NCI-H524 (cell line): ENCODE data around the gene EPHA10.
A peak's percentile ranks its signal among the peaks of the same experiment; 100 is the strongest.

Experiments
- DNase-seq, 2 experiments: peaks; one replicate each; lab custom pipeline; 2025; lab: John Stamatoyannopoulos, UW

EPHA10 gene

DNA sequence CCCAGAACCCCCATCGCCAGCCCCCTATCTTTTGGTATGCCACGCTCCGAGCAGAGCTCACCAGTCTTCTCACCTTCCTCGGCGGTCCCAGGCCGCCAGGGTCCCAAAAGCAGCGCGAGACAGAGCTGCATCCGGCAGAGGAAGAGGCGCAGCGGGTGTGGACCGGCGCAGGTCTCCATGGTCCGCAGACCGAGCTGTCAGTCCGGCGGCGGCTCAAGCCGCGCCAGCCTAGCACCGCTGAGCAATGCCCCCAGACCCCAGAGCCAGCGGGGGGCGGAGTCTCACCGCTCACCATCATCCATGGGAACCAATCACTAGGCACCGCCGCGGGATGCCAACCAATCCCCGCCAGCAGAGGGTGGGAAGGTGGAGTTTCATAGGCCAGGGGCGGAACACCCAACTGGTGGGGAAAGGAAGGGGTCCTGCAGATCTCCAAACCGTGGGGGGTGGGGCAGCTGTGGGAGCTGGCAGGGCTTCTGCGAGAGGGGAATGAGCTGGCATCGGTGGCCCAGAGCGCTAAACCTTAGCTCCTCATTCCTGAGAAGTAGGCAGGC, at the start of gene EPHA10:
Gene EPHA10 (minus strand): TSS at position 233 of the 554 bp plus-strand sequence. CDS start 54 bp downstream, at position 179.
- DNase-seq: peak; percentile 85 to 89

DNA sequence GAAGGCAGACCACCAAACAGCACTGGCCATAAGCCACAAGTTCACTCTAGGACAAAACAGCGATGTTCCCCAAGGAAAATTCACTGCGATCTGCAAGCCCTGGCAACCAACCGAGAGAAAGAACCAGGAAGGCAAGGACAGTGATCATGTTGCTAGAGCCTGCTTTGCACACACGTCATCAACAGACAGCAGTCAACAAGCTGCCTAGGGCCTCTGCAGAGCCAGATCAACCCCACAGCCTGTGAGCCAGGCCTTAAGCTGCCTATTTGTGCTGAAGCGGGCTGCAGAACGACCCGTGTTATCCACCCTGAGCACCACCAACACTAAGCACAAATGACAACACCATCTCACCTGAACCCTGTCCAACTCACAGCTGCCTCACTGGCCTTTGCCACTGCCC, 49.3 kb upstream of the EPHA10 start:
- no peak for DNase-seq

DNA sequence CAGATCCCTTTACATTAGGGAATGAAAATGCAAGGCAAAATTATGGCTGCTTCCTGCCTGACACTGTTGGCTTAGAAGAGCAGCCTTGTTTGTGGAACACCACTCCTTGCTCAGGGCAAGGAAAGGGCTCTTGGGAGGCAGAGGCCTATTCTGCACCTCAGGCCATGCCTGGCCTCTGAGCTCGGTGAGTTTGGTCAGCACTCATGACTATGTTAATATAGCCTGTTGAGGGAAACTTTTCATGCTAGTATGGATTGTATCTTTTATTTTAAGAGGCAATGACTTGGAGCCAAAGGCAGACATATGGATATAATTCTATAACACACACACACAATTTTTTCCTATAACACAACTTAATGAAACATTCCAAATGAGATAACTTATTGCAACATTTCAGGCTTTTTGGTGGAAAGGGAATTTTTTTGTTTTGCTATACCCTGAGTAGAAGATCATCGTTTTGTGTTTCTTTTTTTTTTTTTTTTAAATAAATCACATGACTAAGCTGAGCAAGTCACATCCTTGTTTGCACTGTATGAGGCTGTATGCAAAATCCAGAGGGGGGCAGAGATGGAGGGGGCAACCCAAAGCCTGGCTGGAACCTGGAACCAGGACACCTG, 48.7 kb upstream of the EPHA10 start:
- DNase-seq: no peak

DNA sequence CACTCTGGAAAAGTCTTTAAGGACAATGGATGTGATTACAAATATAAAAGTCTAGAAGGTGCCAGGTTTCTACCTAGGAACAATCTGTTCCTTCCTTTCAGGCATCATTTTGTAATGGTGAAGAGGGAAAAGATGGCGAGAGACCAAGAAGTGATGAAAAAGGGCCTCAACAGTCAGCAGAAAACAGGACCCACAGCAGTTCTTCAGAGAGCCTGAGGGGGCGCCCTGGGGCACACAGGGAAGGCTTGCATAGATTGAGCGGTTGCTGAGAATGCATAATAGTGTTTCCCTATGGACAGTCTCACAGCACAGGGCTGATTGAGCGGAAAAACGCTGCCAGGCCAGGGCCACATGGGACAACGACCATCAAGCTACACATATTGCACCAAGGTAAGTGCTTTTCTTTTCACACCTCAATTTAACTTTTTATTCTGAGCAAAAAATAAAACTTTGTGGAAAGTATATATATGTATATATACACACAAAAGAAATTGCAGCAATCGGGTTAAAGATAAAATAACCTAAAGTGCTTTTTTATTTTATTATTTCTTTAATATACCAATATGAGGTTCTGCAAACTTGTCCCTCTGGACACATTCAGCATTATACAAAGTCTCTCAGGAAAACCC, 46.2 kb upstream of the EPHA10 start:
- peak; percentile 49 to 70 for DNase-seq

DNA sequence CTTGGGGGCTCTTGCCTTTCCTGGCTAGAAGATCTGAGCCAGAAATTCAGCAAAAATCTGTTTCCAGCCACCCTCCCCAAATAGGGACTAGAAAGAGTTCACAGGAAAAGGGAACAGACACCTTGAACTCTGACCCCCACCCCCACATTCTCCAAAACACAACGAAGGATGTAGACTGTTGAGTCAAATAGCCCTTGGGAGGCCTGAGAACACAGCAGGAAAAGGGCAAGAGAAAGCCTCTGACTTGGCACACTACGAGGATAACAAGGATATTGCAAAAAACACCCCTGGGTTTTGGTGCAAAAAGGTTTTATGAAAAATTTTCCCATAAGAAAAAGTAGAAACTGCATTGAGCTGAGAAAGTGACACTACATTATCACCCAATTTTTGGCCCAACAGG, 45.0 kb upstream of the EPHA10 start:
- DNase-seq: no peak

DNA sequence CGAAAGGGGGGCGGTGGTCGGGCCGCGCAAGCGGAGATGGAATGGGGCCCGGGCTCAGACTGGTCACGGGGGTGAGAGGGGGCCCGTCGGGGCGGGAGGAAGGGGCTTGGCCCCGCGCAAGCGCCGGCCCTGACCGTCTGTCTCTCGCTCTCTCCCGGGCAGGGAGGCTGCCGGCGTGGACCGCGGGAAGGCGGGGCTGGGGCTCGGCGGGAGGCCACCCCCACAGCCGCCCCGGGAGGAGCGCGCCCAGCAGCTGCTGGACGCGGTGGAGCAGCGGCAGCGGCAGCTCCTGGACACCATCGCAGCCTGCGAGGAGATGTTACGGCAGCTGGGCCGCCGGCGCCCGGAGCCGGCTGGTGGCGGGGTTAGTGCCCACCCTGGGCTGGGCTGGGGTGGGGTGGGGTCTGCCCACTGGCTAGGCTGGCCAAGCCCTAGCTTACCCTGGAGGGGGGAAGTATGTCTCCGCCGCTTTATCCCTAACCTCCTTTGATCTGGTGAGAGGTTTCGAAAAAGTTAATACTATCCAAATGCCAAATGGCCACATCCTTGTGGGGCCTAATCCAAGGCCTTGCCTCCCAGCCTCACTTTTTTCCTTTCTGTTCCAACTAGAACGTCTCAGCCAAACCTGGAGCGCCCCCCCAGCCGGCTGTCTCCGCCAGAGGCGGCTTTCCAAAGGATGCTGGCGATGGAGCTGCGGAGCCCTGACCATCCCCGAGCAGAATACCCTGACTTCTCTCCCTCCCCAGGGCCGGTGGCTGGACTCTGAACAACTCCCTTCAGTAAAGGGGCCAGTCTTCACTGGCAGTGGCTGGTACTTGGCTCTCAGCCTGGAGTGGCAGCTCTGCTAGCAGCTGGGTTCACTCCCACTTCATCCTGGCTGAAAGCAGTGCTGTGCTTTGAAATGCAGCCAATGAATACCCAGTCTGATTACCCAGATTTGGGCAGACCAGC, 43.7 kb upstream of the EPHA10 start:
- peak; percentile 67 to 70 for DNase-seq

DNA sequence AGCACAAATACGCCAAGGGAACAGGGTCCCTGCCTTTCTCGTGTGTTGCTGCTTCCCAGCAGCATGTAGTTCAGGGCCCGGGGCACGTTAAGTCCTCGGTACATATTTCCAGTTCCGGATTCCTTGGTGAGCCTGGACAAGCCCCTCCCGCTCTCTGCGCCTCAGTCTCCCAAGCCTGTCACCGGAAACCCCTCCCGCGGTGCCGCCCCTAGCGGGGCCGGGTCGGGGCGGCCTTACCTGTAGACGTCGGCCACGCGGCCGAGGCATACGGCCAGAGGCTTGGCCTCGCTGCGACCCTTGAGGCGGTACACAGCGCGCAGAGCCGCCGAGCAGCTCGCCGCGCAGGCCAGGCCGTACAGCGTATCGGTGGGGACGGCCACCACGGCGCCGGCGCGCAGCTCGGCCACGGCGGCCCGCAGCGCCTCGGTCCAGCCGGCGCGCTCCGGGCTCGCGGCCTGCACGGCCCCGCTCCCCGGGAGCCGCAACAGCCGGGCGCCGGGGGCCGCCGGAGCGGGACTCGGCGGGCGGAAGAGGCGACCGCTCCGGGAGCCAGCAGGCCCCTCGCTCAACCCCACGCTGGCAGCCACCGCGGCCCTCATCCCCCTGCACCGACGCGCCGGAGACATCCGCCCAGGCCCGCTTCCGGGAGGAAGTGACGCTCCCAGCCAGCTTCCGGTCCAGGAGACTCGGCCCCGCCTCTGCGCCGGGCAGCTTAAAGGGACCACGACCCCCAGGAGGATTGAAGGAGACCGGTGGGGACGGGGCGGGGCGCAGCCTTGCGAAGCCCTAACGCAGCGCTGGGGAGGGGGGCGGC, 42.8 kb upstream of the EPHA10 start, which contains the start of the genes C1orf122 and YRDC:
Gene C1orf122 (plus strand): TSS at position 236 of the 814 bp plus-strand sequence. CDS start 615 bp downstream, outside the sequence.
Gene YRDC (minus strand): TSS at position 654 of the 814 bp plus-strand sequence. CDS start 28 bp downstream, at position 626.
- DNase-seq: peak; percentile 82 to 89

DNA sequence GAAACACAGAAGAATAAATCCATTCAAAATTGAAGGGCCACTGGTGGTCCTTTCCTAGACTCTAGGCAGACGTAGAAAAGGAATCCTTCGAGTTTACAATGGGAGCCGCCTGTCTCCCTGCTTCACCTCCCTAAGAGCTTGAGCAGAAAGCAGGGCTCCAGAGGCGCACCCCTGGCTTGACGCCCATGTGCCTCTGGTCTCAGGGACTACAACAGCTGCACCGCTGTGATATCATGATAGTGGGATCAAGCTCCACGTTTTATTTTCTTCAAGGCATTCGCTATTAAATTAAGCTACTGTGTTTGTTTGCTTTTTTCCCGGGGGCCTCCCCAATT, 42.3 kb upstream of the EPHA10 start:
- no peak for DNase-seq

DNA sequence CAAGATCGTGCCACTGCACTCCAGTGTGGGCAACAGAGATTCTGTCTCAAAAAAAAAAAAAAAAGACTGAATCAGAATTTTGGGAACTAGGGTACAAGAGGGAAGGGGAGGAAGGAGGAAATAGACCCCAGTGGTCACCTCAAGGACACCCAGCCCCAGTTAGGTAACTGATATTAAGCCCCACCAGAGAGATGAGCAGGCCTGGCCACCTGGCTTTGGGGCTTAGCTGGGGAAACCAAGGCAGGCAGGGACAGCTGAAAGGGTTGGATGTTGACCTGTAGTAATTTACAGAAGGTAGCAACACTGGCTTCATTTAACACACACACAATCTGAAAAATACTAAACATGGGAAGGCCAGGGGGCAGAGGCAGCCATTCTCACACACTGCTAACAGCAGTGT, 37.5 kb upstream of the EPHA10 start:
- DNase-seq: no peak

DNA sequence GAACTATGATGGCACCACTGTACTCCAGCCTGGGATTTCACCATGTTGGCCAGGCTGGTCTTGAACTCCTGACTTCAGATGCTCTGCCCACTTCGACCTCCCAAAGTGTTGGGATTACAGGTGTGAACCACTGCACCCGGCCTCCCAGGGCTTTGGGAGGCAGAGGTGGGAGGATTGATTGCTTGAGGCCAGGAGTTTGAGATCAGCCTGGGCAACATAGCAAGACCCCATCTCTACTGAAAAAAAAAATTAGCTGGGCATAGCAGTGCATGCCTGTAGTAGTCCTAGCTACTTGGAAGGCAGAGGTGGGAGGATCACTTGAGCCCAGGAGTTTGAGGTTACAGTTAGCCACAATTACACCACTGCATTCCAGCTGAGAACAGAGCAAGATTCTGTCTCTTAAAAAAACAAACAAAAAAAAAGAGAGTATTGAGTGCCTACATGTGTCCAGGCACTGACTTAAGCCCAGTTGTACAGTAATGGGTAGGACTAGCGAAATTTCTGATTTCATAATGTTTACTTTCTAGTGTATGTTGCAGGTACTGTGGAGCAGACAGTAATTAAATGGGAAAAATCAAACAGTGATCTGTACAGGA, 32.9 kb upstream of the EPHA10 start:
- no peak for DNase-seq

DNA sequence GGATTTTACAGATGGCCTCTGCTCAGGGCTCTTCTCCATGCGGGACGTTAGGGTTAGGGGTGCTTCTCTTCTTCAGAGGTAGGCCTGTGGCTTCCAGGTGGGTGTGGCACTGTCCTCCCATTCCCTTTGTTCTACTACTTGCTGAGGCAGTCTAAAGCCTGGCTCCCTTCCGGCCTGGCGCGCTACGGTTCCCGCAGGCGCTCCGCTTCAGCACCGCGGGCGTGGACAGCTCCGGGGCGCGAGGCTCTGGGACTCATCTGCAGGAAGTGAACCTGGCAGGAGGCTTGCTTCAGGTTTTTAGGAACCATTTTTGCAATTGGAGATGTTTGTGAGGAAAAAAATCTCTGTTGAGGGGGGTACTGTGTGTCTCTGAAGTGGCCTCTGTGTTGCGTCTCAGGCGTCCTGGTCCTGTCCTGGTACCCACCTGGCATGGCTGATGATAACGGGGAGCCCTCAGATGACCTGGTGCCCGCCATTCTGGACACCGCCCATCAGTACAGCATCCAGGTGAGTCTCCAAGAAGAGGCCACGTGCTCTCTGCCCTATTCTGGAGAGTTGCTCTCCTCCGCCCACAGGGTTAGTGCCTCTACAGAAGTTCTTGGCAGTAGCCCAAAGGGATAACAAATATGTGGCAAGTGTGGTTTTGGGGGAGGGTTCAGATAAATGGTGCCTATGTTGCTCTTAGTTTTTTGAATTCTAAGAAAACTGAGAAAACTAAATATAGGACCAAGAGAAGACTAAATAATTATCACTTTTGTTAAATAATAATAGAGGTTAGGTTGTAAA, 30.6 kb upstream of the EPHA10 start:
- DNase-seq: no peak

DNA sequence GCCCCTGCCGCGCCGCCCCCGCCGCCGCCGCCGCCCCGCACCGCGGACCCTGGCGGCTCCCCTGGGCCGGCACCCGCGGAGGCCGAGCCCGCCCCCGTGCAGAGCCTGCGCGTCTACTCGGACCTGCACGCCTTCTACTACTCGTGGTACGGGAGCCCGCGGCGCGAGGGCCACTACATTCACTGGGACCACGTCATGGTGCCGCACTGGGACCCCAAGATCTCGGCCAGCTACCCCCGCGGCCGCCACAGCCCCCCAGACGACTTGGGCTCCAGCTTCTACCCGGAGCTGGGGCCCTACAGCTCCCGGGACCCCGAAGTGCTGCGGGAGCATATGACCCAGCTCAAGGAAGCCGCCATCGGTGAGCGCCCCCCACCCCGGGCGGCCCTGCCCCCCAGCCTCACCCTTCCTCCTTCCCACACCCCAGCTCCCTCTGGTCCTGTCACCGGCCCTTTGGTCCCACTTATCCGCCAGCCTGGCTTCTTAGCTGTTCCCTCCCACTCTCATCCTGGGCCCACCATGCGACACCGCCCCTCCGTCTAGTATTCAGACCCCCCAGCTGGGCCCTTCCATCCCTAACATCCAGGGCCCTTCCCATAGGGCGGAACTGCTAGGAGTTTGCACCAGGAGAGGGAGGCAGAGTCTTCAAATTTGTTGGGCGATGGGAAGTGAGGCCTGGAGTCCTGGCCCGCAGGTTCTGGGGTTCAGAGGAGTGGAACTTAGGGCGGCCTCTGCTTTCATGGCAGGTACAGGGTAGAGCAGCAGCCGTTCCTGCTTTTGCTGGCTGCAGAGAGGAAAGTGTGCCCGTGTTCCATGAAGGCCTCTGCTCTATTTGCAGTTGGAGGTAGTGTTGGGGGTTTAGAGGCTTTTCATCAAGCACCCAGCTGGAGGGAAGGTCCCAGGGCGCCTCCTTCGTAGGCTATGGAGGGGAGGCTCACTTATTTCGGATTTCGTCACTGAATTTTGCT, 29.7 kb upstream of the EPHA10 start:
- DNase-seq: peak in 1 of 2 experiments; percentile 50

DNA sequence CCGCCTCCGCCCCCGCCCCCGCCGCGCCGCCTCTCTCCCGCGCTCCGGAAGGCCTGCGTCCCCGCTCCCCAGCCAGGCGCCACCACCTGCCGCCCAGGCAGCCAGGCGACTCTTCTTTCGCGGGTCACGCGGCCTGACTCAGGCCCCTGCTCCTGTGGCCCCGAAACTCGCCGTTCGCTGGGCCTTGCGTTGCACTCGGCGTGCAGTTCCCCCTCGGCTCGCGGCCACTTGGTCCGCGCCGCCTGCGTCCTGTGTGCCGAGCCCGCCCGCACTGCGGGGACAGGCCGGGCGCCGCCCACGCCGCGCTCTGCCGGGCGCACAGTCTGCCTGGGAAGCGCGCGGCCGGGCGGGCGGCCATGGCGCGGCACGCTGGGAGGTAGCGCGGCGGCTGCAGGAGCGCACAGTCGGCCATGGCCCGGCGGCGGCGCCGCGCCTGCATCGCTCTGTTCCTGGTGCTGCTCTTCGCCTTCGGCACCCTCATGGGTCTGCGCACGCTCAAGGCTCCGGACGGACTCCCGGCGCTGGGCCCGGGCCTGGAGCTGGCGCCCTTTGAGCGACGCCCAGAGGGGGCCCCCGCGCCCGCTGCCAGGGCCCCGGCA, 29.0 kb upstream of the EPHA10 start, which contains the start of gene MANEAL:
Gene MANEAL (plus strand): TSS at position 75 of the 599 bp plus-strand sequence. CDS start 336 bp downstream, at position 411.
- peak in 1 of 2 experiments; percentile 57 for DNase-seq

DNA sequence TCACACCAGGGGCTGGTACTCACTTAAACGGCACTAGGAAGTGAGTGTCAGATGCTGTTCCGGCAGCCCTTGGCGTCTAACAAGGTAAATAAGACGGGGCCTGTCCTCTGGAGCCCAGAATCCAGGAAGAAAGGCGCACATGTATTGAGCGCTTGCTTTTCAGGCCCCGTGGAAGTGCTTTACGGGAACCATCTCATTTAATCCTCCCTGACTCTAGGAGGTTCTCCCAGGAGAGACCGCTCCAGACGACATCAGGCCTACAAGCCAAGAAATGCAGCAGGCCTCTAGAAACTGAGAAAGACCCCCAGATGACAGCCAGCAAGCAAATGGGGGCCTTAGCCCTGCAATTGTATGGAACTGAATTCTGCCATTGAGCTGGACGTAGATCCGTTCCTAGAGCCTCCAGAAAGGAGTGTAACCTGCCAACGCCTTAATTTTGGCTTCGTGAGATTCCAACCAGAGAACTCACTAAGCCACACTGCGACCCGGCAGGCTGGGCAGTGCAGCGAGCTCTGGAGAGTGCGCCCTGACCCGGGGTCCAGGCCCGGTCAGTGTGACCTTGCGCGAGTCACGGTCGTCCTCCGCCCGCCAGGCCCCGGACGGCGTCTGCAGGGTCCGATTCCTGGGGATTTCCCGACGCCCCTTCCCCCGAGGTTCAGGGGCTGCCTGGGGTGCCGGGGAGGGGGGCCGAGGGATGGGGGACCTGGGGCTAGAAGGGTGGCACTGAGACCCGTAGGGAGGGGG, 28.2 kb upstream of the EPHA10 start:
- no peak for DNase-seq

DNA sequence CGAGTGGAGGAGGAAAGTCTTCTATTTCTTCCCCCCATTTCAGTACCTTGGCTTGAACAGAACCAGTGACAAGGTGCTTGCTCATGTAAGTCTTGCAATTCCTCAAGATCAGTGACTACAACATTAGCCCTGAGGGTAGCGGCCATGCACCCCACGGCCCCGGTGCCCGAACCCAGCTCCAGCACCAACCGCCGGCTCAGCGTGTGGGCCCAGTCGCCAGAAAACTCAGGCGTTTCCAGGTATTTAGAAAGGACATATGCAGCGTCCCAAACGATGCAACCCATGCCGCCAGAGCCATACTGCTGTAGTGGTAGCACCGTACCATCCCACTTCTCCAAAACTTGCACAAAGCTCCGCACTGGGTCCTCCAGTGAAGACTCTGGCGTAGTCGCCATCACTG, 17.6 kb upstream of the EPHA10 start:
- no peak for DNase-seq

DNA sequence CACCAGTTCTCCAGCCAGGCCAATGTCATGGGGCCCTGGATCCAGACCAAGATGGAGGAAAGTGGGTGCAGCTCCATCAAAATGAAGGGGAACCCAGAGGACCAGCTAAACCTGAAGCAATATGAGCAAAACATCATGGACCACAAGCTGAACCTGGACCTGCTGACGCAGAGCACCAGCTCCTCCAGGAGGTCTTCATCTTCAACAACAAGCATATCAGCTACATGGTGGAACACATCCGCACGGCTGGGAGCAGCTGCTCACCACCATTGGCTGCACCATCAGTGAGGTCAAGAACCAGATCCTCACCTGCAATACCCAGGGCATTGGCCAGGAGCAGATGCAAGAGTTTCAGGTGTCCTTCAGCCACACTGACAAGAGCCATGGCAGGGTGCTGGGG, 13.7 kb upstream of the EPHA10 start:
- no peak for DNase-seq

DNA sequence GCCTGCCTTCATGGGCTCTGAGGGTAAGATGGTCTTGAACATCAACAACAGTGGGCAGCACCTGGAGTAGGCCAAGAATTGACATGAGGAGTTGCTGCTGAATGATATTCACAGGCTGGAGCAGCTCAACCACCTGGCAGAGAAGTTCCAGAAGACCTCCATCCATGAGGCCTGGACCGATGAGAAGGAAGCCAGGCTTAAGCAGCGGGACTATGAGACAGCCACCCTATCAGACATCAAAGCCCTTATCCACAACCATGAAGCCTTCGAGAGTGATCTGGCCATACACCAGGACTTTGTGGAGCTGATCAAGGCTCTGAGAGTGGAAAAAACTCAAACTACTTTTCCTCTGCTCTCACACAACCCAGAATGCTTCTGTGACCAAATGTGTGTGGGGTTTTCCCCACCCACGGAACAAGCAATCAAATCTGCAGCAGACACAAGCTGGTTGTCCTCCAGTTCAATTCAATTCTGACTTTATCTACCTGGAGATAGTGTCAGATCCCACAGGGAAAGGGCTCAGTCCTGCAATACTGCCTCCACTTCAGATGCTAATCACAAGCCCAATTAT, 12.1 kb upstream of the EPHA10 start:
- no peak for DNase-seq
